HG03442 (cell line): ENCODE measurements around the gene NBEA.
"Not testable (repeated sequence)": the region's sequence is repeated elsewhere in the genome, so short reads cannot be mapped to it uniquely, and the experiment has no call there.

Experiments
- ATAC-seq: cut with Tn5 transposase; IDR thresholded peaks from one replicate; pipeline ENCODE4 v1.9.1; 2021; ENCODE audit warnings: mild to moderate bottlenecking, moderate library complexity; ENCODE audit not compliant: unreplicated experiment

The NBEA gene

DNA sequence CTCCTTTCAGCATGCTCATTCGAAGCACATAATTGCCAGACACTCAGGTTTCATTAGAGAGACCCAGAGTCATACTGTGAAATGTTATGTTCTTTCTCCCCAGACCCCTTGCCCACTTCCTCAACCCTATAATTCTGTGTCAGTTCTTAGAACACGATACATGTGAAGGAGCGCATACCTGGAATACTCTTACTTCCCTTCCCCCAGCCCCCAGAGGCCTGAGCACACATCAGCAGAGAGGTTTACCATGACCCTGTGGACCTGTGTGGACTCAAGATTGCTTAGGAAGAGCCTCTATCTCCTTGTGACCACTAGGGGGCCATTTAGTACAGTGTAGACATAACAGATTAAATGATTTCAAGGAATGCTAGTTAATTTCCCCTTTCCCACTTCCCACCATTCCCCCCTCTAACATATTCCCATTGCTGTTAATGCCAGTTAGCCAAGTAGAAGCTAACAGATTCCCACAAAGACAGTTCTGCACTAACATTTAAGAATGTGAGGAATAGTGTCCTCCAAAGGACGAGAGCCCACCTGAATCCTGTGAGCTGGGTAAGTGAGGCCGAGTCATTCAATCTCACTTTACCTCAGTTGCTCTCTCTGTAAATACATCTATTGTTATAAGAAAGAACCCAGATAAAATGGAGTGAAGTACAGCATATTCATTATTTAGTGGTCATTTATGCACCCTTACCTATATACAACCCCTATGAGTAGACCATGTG, 688.6 kb downstream of the NBEA start:
- ATAC-seq: peak; percentile 94

DNA sequence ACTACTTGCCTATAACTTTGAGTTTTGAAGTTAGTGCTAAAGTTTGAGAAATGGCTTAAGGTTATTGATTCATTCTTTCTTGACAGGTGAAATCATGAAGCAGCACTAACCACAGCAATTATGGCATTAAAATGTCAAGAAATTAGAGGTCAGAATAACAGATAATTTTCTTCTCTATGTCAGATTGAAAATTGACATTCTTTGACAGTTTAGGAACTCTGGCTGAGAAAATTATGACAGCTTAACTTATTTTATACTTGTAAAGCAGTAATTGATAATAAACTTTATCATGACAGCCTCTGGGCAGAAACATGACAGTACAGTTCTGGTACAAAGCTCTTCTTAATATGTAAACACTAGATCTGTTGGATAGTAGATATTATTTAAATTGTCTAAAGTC, 689.6 kb downstream of the NBEA start:
- no peak for ATAC-seq

DNA sequence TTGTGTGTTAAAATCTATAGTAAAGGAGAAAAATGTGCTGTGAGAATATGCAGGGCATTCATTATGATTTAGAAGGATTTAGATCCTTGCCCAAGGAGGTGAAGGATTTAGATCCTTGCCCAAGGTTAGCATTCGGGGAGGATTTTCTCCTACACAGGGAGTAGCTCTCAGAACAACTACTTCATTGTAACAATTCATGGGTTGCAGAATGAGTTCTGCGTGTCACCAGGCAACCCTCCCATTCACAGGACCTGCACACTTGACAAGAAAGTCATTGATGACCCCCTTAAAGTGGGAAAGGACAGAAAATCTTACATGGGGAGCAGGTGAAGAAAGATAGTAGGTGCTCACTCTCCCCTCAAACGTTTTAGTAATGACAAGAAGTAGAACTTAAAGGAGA, 701.6 kb downstream of the NBEA start:
- no peak for ATAC-seq

DNA sequence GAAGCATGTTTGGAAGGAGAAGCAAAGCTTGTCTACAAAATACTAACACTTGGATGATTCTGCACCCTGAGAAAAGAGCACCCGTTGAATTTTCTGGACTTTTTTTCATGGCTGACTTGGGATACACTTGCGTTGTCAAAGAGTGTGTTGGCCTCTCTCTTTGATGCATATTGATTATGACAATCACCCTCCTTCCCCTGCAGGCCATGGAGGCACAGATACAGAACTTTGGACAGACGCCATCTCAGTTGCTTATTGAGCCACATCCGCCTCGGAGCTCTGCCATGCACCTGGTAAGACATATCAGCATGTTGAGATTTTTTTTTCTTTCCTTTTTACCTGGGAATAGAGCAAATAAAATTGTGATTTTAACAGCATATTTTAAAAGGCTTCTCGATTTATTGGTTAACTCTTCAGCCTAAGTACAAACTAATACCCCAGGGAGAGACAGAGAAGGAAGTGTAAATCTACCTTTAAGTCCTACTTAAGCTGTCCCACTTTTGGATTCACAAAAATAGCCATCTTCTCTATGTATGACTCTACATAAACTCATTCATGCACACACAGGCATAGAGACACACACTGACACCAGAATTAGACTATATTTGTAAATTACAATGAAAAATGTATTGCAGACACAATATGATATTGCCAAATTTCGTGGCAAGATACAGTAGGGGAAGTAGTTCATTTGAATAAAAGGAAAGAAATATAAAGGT, 704.1 kb downstream of the NBEA start:
- no peak for ATAC-seq

DNA sequence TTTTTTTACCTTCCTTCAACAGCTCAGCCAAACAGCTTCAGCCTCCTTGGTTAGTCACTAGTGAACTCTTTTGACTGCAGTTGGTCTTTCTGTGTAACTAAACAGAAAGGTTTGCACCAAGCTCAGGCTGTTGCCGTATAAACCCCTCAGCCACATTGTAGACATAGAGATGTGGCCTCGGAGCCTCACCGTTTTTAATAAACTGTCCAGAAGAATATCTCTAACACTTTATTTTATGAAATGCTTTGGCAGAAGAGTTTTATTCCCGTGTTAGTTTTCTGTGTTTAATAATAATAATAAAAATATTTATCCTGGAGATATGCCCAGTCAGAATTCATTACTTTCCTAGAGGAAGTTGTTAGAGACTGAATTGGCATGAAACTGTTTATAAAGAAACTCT, 706.1 kb downstream of the NBEA start:
- ATAC-seq: no peak

DNA sequence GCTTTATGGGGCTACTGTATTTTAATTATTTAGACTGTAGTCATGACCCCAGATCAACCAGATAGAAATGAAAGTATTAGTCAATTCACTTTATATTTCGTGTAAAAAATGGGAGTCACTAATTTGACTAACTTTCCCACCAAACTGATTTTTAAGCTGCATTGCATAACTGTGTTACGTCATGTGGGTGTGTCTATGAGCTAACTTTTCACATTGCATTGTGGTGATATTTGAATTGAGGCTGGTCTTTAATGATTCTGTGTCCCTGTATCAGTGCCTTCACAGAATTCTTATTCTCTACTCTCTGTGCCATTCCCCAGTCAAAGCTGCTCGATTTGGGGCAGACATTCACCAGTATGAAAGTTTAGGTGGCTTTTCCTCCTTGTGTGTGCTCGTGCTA, 707.1 kb downstream of the NBEA start:
- no peak for ATAC-seq

DNA sequence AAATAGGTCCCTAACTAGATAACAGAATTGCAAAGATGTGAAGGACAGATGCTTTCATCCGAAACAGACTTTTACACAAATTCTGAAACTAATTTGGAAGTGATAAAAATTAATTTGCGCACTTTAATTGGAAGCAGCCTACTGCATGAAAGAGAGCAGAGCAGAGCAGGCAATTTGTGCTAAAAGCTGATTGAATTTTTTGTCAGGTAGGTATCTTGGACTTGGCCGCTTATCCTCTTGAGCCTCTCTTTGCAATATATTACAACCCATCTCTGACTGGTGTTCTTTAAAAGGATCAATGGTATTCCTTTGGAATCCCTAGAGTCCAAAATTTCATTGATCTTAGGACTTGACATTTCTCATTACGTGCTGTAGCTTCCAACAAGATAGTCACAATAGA, 717.7 kb downstream of the NBEA start:
- ATAC-seq: no peak

DNA sequence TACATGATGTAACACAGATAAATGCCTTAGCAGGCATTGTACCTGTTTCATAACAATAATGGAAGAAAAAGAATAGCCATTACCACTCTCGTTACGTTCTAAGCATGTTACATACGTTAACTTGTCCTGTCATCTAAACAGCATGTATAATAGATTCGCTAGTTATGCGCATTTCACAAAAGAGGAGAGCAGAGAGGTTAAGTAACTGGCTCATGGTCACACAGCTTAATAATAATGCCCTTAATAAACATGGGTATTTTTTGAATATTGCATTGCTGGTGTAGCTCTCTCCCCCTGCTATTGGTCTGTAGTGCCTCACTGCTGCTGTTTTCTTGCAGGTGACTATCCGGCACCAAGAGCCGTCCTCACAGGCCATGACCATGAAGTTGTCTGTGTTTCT, 722.7 kb downstream of the NBEA start:
- ATAC-seq: no peak

DNA sequence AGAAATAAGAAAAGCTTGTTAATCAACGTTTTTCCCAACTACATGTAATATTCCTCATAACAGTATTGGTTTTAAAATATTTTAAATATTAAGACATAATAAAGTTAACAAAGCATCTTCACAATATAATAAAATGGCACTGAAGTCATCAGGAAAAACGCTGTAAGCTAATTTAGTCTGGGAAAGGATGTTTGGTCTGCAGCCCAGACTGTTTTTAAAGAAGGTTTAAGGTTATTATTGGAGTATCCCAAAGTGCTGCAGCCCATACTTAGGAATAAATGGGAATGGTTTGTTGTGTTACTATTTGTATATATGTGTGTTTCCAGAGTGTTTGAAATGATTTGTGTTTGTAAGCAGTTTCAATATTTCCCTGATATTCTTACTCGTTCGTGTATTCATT, 727.3 kb downstream of the NBEA start:
- ATAC-seq: no peak

DNA sequence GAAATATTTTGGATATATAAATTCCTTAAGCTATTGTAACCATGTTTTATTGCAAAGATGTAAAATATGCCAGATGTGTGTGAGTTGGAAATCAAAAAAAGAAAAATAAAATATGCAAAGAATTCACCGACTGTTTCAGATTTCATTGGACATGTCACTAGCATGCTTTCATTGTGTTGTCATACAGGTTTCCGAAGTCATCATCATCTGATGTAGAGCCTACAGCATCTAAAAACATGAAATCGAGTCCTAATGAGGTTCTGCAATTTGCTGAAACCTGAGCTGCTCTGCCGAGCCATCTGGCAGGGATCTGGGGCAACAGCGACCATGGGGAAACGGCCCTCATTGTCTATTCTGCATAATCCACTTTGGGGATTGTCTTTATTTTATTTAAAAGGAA, 730.5 kb downstream of the NBEA start:
- no peak for ATAC-seq

DNA sequence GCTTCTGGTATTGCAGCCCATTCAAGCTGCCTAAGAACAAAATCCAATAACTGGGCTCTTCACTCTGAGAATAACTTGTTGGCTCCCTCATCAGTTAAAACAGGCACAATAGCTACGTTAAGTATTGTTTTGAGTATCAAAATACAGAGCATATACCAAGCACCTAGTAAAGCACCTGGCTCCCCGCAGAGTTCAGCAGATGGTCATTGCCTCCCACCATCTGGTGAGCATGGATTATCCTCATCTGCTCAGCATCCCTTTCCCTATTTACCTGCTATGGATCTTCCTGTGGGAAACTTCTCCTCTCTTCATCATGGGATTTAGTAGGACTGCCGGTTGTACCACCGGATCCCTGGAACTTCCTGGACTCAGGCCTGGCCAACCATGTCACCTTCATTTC, 733.6 kb downstream of the NBEA start:
- no peak for ATAC-seq

DNA sequence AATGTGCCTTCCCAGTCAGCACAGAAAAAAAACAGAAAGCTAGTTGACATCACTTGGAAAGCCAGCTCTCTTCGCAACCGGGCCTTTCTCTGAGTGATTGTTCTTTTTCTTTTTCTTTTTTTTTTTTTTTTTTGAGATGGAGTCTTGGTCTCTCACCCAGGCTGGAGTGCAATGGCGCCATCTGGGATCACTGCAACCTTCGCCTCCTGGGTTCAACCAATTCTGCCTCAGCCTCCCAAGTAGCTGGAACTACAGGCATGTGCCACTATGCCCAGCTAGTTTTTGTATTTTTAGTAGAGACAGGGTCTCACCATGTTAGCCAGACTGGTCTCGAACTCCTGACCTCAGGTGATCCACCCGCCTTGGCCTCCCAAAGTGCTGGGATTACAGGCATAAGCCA, 735.8 kb downstream of the NBEA start:
- ATAC-seq: not testable (repeated sequence)

DNA sequence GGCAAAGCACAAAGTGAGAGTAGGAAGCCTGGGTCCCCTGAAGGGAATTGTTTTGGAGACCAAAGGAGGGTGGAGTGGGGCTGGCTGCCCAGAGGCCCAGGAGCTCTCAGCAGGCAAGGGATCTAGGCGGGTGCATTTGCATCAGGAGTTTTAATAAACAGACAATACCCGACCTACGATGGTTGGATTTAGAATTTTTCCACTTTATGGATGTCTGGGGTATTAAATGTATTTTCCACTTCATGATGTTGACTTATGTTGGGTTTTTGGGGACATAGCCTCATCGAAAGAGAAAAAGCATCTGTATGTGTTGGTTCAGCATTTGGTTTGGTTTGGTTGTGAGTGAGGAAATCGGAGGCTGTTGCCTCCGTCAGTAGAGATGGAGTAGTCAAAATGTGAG, 739.6 kb downstream of the NBEA start:
- ATAC-seq: no peak

DNA sequence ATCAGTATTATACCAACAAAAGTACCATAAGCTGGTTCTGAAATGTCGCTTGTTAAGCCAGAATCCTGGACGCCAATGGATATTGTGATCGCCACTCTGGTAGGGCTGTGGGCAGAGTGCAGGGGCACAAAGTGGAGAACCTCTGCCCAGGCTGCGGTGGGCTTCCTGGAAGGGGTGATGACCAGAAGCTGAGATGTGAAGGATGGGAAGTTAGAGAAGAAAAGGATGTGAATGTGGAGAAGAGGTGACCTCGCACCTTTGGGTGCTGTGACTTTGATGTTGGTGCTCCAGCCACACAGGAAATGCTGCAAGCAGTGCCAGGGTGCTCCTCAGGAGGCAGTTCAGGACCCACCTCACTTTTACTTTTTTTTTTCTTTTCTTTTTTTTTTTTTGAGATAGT, 742.4 kb downstream of the NBEA start:
- ATAC-seq: no peak

DNA sequence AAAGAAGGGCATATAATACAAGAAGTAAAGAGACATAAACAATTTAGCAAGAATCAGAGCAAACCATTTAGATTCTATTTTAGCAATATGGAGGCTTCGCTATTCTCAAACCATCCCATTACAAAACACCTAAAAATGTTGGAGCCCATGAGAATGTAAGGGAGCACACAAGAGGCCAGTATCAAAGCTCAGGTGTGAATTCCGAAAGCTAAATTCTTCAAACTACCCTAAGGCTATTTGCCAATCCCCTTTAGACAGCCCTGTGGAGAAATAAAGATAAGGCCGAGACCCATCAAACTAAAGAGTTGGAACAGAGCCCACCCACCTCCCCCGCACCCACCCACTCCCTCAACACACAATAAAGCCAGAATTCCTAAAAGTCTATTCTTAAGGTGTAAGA, 745.3 kb downstream of the NBEA start:
- ATAC-seq: no peak

DNA sequence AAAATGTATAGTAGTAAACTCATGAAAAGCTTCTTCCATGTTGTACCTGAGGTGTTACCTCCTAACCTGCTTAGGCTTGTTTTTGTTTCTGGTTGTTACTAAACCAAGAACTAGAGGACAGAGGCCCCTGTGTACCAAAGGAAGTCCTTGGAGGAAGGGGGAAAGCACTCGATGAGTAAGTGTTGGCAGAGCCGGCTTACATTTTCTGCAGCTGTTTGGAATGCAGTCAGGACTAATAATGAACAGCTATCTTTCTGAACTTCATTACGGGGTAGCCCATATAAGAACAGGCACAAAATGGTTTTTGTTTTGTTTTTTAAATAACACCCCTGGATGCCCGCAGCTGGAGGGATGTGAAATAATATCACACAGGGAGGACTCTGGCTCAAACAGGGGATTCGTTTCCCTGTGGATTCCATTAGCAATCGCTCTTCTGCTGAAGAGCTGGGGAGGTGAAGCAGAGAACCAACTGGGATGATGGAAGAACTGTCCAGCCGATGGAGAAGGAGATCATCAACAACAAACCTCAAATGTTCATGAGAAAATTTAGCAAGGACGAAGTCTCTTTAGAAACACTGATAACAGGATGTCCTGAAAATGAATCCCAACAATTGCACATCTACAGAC, 748.6 kb downstream of the NBEA start:
- no peak for ATAC-seq

DNA sequence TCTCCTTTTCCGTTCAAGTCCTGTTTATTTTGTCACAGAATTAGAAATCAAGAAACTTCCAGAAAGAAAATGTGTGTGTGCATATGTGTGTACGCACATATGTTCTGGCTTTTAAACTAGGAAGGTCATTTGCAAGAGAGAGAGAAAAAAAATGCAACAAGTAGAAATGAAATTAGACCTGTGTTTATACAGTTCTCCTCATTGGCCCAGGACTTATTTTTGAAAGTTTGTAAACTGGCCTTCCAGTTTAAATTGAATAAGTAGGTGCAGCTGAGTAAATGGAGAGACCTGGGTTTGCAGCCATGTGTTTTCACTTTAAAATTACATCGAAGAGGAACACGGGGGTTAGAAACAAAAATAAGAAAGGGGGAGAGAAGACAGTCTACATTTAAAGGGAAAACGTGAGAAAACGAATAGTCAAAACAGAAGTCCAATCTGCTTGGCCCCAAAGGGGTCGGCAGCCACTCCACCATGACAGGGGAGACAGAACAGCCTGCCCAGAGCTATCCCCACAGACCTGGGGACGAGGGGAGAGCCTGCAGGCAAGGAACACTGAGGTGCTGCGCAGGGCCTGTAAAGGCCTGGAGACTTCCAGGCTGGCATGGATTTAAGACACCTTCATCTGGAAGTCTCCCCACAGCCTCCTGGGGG, 751.2 kb downstream of the NBEA start:
- ATAC-seq: no peak

DNA sequence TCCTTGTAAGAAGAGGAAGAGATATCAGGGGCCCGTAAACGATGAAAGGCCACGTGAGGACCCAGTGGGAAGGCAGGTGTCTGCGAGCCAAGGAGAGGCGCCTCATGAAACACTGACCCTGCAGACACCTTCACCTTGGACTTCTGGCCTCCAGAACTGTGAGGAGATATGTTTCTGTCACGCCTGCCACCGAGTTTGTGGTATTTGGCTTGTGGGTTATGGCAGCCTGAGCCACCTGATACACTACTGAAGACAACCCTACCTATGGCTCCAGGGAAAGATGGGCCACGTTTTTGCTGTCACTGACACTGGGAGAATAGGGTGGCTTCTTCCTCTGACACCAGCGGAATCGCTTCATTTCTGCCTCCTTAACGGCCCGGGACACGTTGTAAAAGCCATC, 752.0 kb downstream of the NBEA start:
- no peak for ATAC-seq

DNA sequence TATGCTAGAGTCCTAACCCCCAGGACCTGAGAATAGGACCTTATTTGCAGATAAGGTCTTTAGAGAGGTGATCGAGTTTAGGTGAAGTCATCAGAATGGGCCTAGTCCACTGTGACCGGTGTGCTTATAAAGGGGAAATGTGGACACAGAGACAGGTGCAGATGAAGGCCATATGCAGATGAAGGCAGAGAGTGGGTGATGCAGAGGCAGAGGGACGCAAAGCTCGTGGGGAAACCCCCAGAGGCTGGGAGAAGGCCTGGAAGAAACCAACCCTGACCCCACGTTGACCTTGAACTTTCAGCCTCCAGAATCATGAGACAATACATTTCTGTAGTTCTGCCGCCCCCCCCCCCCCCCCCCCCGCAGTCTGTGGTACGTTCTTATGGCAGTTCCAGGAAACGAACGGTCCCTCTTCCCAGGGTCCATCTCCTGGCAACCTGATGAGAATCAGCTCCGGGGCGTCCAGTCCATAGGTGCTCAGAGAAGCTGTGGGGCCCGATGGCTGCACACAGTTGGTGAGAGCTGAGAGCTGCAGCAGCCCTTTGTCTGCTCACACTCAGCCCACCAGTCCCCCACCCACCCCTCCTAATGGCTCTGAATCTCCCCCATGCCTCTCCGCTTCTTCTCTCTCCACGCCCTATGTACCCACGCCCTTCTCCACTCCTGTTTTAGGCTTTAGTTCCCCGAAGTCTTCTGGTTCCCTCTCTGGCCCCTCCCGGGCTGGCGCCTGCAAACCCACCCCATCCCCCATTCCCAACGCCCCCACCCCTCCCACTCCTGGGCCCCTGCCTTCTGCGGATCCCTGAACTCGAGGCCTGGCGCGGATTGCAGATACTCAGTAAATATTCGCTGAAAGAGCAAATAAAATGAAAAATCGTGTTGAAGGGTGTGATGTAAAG, 752.7 kb downstream of the NBEA start:
- no peak for ATAC-seq

DNA sequence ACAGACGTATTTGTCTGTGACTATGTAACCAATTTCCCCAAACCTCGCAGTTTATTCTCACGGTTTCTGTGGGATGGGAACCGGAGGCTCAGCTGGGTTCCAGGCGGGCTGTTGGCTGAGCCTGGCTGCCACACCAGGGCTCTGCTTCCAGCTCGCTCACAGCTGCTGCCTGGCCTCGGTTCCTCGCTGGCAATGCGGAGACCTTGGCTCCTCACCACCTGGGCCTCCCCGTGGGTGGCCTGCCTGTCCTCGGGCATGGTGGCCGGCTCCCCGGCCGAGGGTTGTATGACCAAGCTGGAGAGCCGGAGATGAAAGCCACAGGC, 753.3 kb downstream of the NBEA start:
- no peak for ATAC-seq

DNA sequence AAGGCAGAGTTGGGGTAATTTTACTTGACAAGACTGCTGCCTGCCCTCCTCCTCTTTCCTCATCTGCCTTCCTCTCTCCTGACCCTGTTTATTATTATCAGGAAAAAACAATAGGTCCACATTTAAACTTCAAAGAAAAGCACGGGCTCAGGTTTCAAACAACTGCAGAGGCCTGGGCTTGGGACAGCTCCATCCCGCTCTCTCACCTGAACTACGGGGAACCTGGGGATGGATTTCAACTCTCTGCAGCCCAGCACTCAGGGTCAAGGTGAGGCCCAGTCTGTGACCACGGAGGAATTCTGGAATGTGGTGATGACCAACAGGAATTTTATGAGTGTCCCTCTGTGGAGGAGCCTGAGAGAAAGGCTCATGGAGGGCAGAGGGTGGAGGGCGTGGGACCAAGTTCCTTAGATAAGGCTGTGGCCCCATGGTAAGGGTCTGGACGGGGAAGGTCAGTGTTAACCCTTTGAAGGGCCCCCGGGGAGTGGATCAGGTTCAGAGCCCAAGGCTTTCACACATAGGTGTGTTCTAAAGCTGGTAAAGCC, 755.2 kb downstream of the NBEA start:
- ATAC-seq: no peak
